Keratinocyte (primary cell): Measurements from ENCODE around the gene SERGEF.

Source experiments
- EZH2 ChIP-seq: IDR thresholded peaks from one replicate; pipeline ENCODE4 v1.6.1; 2012; ENCODE audit warnings: inconsistent platforms, mild to moderate bottlenecking, low read length, moderate library complexity
- TF ChIP-seq, protein P1 (sequence below), 3 experiments: IDR thresholded peaks in 1 of 3; conservative IDR thresholded peaks in 1 of 3; optimal IDR thresholded peaks in 1 of 3; 2 replicates in 2 of 3; 3 replicates in 1 of 3; pipeline versions ENCODE3 to v1.5.1; 2011; ENCODE audit warnings: low read length in 3 of 3, mild to moderate bottlenecking in 3 of 3, moderate library complexity in 2 of 3, control low read depth in 1 of 3, inconsistent platforms in 1 of 3; ENCODE audit not compliant: insufficient read depth in 2 of 3; ENCODE audit errors: extremely low read depth in 1 of 3

DNA sequence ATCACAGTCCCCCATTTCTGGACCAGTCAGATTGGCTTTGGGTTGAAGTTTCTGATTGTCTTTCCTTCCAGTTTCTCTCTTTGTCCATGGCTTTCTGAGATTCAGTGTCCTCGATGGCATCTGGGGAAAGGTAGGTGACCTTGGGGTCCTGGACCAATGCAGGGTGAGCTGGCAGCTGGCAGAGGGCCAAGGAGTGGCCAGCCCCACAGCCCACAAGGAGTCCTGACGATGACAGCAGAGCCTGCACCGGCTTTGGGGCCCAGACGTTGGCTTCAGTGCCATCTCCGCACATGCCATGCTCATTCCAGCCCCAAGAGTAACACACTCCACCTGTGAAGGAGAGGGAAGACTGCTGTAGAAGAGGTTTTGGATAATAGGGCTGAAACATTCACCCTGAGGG lies 224.8 kb downstream of the SERGEF start:
- TF ChIP-seq, protein P1, sequence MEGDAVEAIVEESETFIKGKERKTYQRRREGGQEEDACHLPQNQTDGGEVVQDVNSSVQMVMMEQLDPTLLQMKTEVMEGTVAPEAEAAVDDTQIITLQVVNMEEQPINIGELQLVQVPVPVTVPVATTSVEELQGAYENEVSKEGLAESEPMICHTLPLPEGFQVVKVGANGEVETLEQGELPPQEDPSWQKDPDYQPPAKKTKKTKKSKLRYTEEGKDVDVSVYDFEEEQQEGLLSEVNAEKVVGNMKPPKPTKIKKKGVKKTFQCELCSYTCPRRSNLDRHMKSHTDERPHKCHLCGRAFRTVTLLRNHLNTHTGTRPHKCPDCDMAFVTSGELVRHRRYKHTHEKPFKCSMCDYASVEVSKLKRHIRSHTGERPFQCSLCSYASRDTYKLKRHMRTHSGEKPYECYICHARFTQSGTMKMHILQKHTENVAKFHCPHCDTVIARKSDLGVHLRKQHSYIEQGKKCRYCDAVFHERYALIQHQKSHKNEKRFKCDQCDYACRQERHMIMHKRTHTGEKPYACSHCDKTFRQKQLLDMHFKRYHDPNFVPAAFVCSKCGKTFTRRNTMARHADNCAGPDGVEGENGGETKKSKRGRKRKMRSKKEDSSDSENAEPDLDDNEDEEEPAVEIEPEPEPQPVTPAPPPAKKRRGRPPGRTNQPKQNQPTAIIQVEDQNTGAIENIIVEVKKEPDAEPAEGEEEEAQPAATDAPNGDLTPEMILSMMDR (optimal IDR thresholded peaks at IDR 0.05 in 1 of 3, IDR thresholded peaks at IDR 0.05 in 1 of 3, conservative IDR thresholded peaks at IDR 0.05 in 1 of 3; ENCODE audit: extremely low read depth in 1 of 3, insufficient read depth in 2 of 3, low read length in 3 of 3), result no peak
- TF ChIP-seq EZH2, result no peak
